HCT116 (cell line): ENCODE results near the gene PRKCZ. TPM values are rescaled to one million over a fixed set of nuclear protein-coding genes. Genes with fewer than 3 reads are reported as not detected.

Experiments used
- ATAC-seq: fragments of 200-7000 bp; cut with Tn5 transposase; 2 replicates; pipeline ENCODE4 v1.9.1; 2020; ENCODE audit warnings: mild to moderate bottlenecking, moderate library complexity
- BruUV-seq: library from RNA; stranded (reverse); fragments of 400-500 nt; replicated peaks from 2 replicates; lab custom pipeline; 2021; lab: Mats Ljungman, UMichigan
- CTCF ChIA-PET: fragments of 300-600 bp; sonication (Branson Sonifier 250); formaldehyde crosslinking; loops from one replicate; lab custom pipeline; 2021; ENCODE audit warnings: antibody characterized with exemption; lab: Charles Lee
- POLR2A ChIA-PET: fragments of 300-600, 350-600 bp; sonication (Branson Sonifier 250); formaldehyde crosslinking; loops from one replicate; lab custom pipeline; 2021; ENCODE audit warnings: antibody characterized with exemption; lab: Charles Lee
- RAD21 ChIA-PET, 2 experiments: fragments of 300-600 bp; sonication (Branson Sonifier 250); formaldehyde crosslinking; loops; one replicate each; lab custom pipeline; 2023; ENCODE audit warnings: low total read pairs in 2 of 2; ENCODE audit not compliant: uncharacterized antibody in 2 of 2, unreplicated experiment in 2 of 2, low non-redundant PET in 1 of 2; lab: Charles Lee
- DNase-seq: peaks from one replicate; pipeline ENCODE4 v3.0.0-alpha.2; 2010; ENCODE audit warnings: low read depth, low spot score
- H2AFZ ChIP-seq: fragments of 200-600 bp; shearing (Covaris generic), sonication (generic); 2 replicates; pipeline ENCODE4 v1.6.1; 2017; ENCODE audit warnings: low read depth, mixed run types, mixed read lengths, antibody characterized with exemption, low read length; ENCODE audit not compliant: poor library complexity, severe bottlenecking
- H3K27ac ChIP-seq: 2 replicates; pipeline ENCODE4 v1.5.1; 2012; ENCODE audit warnings: low read depth, low read length
- H3K27me3 ChIP-seq: fragments of 200-600 bp; sonication (generic); 2 replicates; pipeline ENCODE4 v1.6.1; 2016; ENCODE audit warnings: mixed run types, low read length, mixed read lengths; ENCODE audit not compliant: insufficient read depth
- H3K36me3 ChIP-seq, 2 experiments: fragments of 200-500 bp in 1 of 2; fragments of 200-600 bp in 1 of 2; sonication (Bioruptor generic) in 1 of 2; sonication (generic) in 1 of 2; 2 replicates each; pipeline versions ENCODE4 v1.5.1 to v1.6.1; 2014 to 2016; ENCODE audit warnings: low read length in 2 of 2, inconsistent platforms in 1 of 2, mixed read lengths in 1 of 2, mixed run types in 1 of 2; ENCODE audit not compliant: insufficient read depth in 2 of 2, control insufficient read depth in 1 of 2
- H3K4me1 ChIP-seq, 2 experiments: fragments of 200-600 bp in 1 of 2; sonication (generic) in 1 of 2; 2 replicates each; pipeline versions ENCODE4 v1.5.1 to v1.6.1; 2012 to 2017; ENCODE audit warnings: low read length in 2 of 2, inconsistent platforms in 1 of 2, mild to moderate bottlenecking in 1 of 2, mixed read lengths in 1 of 2, mixed run types in 1 of 2, moderate library complexity in 1 of 2; ENCODE audit not compliant: insufficient read depth in 2 of 2, control insufficient read depth in 1 of 2
- H3K4me2 ChIP-seq: fragments of 200-600 bp; sonication (generic); 2 replicates; pipeline ENCODE4 v1.6.1; 2017; ENCODE audit warnings: mixed run types, low read length, mixed read lengths
- H3K4me3 ChIP-seq, 2 experiments: fragments of 200-600 bp in 1 of 2; sonication (generic) in 1 of 2; replicated peaks in 1 of 2; 2 replicates each; pipeline ENCODE4 v1.5.1; 2011 to 2016; ENCODE audit warnings: low read length in 2 of 2, control low read depth in 1 of 2, low read depth in 1 of 2, mild to moderate bottlenecking in 1 of 2, mixed read lengths in 1 of 2, mixed run types in 1 of 2
- H3K79me2 ChIP-seq: fragments of 200-600 bp; sonication (generic); 2 replicates; pipeline ENCODE4 v1.6.1; 2017; ENCODE audit warnings: mild to moderate bottlenecking, mixed run types, low read length, moderate library complexity, mixed read lengths; ENCODE audit not compliant: insufficient read depth
- H3K9ac ChIP-seq: fragments of 200-600 bp; sonication (generic); 2 replicates; pipeline ENCODE4 v1.6.1; 2016; ENCODE audit warnings: low read length, mixed read lengths
- H3K9me2 ChIP-seq: fragments of 200-600 bp; sonication (generic), shearing (Covaris generic); 2 replicates; pipeline ENCODE4 v1.6.1; 2017; ENCODE audit warnings: mixed run types, mild to moderate bottlenecking, moderate library complexity; ENCODE audit not compliant: insufficient read depth
- H3K9me3 ChIP-seq, 2 experiments: fragments of 200-500 bp in 1 of 2; fragments of 200-600 bp in 1 of 2; sonication (Bioruptor generic) in 1 of 2; sonication (generic) in 1 of 2; 2 replicates each; pipeline ENCODE4 v1.6.1; 2014 to 2017; ENCODE audit warnings: low read length in 2 of 2, mixed read lengths in 2 of 2, inconsistent platforms in 1 of 2, low read depth in 1 of 2, mild to moderate bottlenecking in 1 of 2, mixed run types in 1 of 2, moderate library complexity in 1 of 2; ENCODE audit not compliant: control insufficient read depth in 1 of 2, insufficient read depth in 1 of 2
- H4K20me1 ChIP-seq: fragments of 200-600 bp; sonication (generic), shearing (Covaris generic); 2 replicates; pipeline ENCODE4 v1.6.1; 2017; ENCODE audit warnings: mixed run types, mild to moderate bottlenecking, moderate library complexity; ENCODE audit not compliant: insufficient read depth
- ATF3 ChIP-seq: IDR thresholded peaks from 2 replicates; pipeline ENCODE4 v1.6.1; 2012
- CBX3 ChIP-seq: IDR thresholded peaks from 2 replicates; pipeline ENCODE4 v1.6.1; 2012; ENCODE audit warnings: low read depth
- CEBPB ChIP-seq: IDR thresholded peaks from 2 replicates; pipeline ENCODE4 v1.6.1; 2012; ENCODE audit warnings: low read depth
- ELF1 ChIP-seq: IDR thresholded peaks from 2 replicates; pipeline ENCODE4 v1.6.1; 2012; ENCODE audit warnings: low read depth, borderline replicate concordance
- EZH2 ChIP-seq: fragments of 200-600 bp; sonication (generic); IDR thresholded peaks from 2 replicates; pipeline ENCODE4 v1.6.1; 2017; ENCODE audit warnings: antibody characterized with exemption, mixed run types
- FOSL1 ChIP-seq: IDR thresholded peaks from 2 replicates; pipeline ENCODE4 v1.6.1; 2012; ENCODE audit warnings: low read depth
- JUND ChIP-seq: IDR thresholded peaks from 2 replicates; pipeline ENCODE4 v1.6.1; 2012
- MAX ChIP-seq: IDR thresholded peaks from 2 replicates; pipeline ENCODE4 v1.6.1; 2012
- RAD21 ChIP-seq: IDR thresholded peaks from 2 replicates; pipeline ENCODE4 v1.6.1; 2012; ENCODE audit warnings: low read depth, mild to moderate bottlenecking
- SIN3A ChIP-seq: IDR thresholded peaks from 2 replicates; pipeline ENCODE4 v1.6.1; 2012; ENCODE audit warnings: low read depth
- SP1 ChIP-seq: IDR thresholded peaks from 2 replicates; pipeline ENCODE4 v1.6.1; 2012; ENCODE audit warnings: low read depth
- TCF7L2 ChIP-seq: IDR thresholded peaks from 2 replicates; pipeline ENCODE4 v1.7.0; 2011; ENCODE audit warnings: borderline replicate concordance, inconsistent platforms; ENCODE audit not compliant: insufficient read depth, insufficient read length; ENCODE audit errors: extremely low read depth
- YY1 ChIP-seq: IDR thresholded peaks from 2 replicates; pipeline ENCODE4 v1.6.1; 2011; ENCODE audit warnings: low read length, low read depth, moderate library complexity, mild to moderate bottlenecking; ENCODE audit not compliant: insufficient replicate concordance; ENCODE audit errors: extremely low read depth
- ZFX ChIP-seq: fragments of 450-650 bp; IDR thresholded peaks from 2 replicates; pipeline ENCODE4 v1.6.1; 2017
- ZNF274 ChIP-seq: fragments of 200-500 bp; sonication (Bioruptor generic); IDR thresholded peaks from 2 replicates; pipeline ENCODE4 v1.6.1; 2014; ENCODE audit warnings: mild to moderate bottlenecking, low read depth, low read length, inconsistent platforms
- intact Hi-C: fragments of 100-400 bp; cut with micrococcal nuclease; formaldehyde crosslinking; loops from 2 replicates; pipeline ENCODE4 v1.10.0; 2022
- total RNA-seq: library from RNA; stranded (reverse); gene quantifications from one replicate; pipeline ENCODE4 v1.2.1, GENCODE V29; 2021; ENCODE audit not compliant: unreplicated experiment

PRKCZ gene
- total RNA-seq, 1 experiment from 2014 or later, result 46.8 TPM

- Histone ChIP-seq H3K9ac (no peak overlapping the region), H3K4me1 (peaks cover 11 to 26% of the 10 kb centered on the region in 2 experiments)
- POLR2A ChIA-PET, result no interaction called here
- TF ChIP-seq ZNF274, result no peak
- TF ChIP-seq EZH2, result no peak
- TF ChIP-seq CEBPB, result no peak
- TF ChIP-seq MAX, result no peak
- no peak for TF ChIP-seq RAD21
- TF ChIP-seq YY1, result no peak
- TF ChIP-seq SP1, result no peak
- no peak for TF ChIP-seq ELF1
- no peak for TF ChIP-seq ATF3
- no peak for TF ChIP-seq ZFX
- no peak for TF ChIP-seq FOSL1
- TF ChIP-seq, all 23 proteins: peak for 0
- Histone ChIP-seq H3K9me3 (no peaks in the 10 kb centered on the region), H2AFZ (no peak overlapping the region), H3K79me2 (no peaks in the 10 kb centered on the region), H3K4me2 (no peak overlapping the region), H4K20me1 (no peaks in the 10 kb centered on the region), H3K4me3 (no peak overlapping the region), H3K27ac (no peak overlapping the region), H3K9me2 (no peaks in the 10 kb centered on the region), H3K36me3 (0 out of 4 replicates have a peak, but pooled peaks cover 0 to 3% of the 10 kb centered on the region in 2 experiments), H3K27me3 (no peaks in the 10 kb centered on the region)
- BruUV-seq, result no TSS peak
- intact Hi-C loops, result no loop called here
- RAD21 ChIA-PET, result no interaction called here
- ATAC-seq (no peak), DNase-seq (no peak)
- CTCF ChIA-PET, result no interaction called here
Observed at GRCh38 chr1:2186901-2187300, 136.7 kb downstream of the PRKCZ start.

GRCh38 chr1:2187619-2188018 lies 137.4 kb downstream of the PRKCZ start:
- Histone ChIP-seq H3K4me2 (no peak overlapping the region), H2AFZ (no peak overlapping the region), H3K27me3 (no peaks in the 10 kb centered on the region), H3K9me2 (no peaks in the 10 kb centered on the region), H3K4me1 (peaks cover 11 to 26% of the 10 kb centered on the region in 2 experiments), H3K9ac (no peak overlapping the region), H3K36me3 (0 out of 4 replicates have a peak, but pooled peaks cover 0 to 3% of the 10 kb centered on the region in 2 experiments), H3K9me3 (no peaks in the 10 kb centered on the region), H3K79me2 (peaks cover 5% of the 10 kb centered on the region), H3K27ac (no peak overlapping the region), H3K4me3 (no peak overlapping the region), H4K20me1 (no peaks in the 10 kb centered on the region)
- ATAC-seq (no peak), DNase-seq (no peak)
- CTCF ChIA-PET, result no interaction called here
- intact Hi-C loops, result no loop called here
- RAD21 ChIA-PET, result no interaction called here
- POLR2A ChIA-PET, result no interaction called here
- BruUV-seq, result no TSS peak
- no peak for TF ChIP-seq YY1
- no peak for TF ChIP-seq CEBPB
- TF ChIP-seq RAD21, result no peak
- TF ChIP-seq TCF7L2, result no peak
- no peak for TF ChIP-seq CBX3
- no peak for TF ChIP-seq JUND
- TF ChIP-seq SIN3A, result no peak
- TF ChIP-seq ELF1, result no peak
- no peak for TF ChIP-seq SP1
- TF ChIP-seq, all 23 proteins: peak for 0
